Activated CD4-positive, alpha-beta T cell treated with anti-CD3 and anti-CD28 coated beads for 1 hour (primary cell): ENCODE results near the gene HIP1R.

Experiments used
- DNase-seq: peaks from one replicate; pipeline ENCODE4 v3.0.0-alpha.2; 2020

Gene HIP1R

DNA sequence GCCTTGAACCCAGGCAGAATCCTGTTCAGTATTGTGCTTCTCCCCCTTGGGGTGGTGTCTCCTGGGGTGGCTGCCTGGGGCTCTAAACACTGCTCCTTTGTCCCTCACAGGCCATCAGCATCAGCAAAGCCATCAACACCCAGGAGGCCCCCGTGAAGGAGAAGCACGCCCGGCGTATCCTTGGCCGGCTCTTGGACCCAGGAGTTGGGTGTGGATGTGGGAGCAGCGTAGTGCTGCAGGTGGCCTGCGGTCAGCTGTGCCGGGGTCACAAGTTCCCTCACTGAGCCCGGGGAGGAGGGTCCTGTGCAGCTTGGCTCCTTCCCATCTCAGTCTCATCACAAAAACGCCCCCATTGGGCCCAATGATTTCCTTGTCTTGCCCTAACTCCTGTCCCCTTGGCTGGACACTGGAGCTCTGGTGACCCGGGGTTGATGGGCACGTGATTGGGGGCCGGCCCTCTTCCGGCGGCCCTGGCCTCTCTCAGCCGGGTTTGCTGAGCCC lies 12.7 kb downstream of the HIP1R start:
- DNase-seq: no peak

DNA sequence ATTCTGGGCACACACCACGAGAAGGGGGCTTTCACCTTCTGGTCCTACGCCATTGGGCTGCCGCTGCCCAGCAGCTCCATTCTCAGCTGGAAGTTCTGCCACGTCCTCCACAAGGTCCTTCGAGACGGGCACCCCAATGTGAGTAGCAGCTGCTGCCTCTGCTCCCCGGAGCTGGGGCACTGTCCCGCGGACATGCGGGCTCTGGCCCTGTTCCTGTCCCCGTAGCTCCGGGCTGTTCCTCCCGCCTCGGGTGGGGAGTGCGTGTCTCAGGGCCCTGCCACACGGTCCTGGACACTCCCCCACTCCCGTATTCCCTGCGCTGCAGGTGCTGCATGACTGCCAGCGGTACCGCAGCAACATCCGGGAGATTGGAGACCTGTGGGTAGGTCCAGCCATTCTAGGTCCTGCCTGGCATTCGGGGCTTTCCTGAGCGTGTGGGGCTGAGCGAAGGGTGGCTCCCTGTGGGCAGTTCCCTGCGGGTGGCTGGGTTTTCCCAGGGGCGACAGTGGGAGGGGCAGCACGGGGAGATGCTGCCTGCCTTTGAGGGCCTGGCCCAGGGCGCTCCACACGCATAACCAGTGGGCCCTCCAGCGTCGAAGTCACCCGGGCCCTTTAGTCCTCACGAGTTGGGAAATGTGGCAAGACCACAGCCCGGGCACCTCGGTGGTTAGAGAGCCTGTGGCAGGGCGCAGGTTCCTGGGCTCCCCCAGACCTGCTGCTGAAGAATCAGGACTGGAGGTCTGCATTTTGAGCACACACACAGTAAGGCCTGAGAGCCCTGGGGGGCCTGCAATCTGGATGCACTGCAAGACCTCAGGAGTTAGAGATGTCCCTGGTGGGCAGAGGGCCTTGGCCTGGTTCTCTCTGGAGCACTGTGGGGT lies 13.5 kb downstream of the HIP1R start:
- DNase-seq: no peak

DNA sequence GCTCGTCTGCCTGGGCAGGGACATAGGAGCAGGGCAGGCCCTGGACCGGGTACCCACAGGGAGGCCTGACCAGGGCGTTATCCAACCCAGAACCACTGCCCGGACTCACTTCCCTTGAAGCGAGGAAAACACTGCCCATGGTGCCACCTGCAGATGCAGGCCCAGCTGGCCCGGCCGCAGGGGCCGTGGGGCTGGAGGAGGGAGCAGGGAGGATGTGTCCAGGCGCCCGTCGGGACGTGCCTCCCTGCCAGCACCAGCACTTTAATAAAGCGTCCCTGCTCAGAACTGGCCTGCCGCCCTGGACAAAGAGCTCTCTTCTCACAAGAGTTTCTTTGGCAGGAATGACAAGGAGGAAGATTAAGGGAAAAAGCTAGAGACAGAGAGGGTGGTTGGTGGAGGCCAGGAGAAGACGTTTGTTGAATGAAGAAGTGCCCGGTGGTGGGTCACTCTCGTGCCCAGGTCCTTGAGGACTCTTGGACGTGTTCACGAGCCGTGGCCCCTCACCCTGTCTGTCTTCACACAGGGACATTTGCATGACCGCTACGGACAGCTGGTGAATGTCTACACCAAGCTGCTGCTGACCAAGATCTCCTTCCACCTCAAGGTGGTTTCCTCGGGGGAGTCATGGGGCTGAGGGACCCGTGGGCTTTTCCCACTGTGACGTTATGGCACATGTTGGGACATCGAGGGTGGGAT lies 14.2 kb downstream of the HIP1R start:
- no peak for DNase-seq

DNA sequence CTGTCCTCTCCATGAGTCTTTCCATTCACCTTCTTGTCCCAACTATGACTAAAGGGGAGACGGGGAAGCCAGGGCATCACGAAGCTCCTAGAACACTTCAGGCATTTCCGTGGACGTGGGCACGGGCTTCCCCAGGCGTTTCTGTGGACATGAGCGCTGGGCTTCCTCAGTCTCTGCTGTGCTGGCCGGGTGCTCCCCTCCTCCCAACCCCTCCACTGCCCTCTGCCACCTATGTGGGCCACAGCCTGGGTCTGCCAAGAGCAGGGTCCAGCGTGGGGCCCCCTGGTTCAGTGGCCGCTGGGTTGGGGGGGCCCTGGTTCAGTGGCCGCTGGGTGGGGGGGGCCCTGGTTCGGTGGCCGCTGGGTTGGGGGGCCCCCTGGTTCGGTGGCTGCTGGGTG lies 14.8 kb downstream of the HIP1R start:
- no peak for DNase-seq

DNA sequence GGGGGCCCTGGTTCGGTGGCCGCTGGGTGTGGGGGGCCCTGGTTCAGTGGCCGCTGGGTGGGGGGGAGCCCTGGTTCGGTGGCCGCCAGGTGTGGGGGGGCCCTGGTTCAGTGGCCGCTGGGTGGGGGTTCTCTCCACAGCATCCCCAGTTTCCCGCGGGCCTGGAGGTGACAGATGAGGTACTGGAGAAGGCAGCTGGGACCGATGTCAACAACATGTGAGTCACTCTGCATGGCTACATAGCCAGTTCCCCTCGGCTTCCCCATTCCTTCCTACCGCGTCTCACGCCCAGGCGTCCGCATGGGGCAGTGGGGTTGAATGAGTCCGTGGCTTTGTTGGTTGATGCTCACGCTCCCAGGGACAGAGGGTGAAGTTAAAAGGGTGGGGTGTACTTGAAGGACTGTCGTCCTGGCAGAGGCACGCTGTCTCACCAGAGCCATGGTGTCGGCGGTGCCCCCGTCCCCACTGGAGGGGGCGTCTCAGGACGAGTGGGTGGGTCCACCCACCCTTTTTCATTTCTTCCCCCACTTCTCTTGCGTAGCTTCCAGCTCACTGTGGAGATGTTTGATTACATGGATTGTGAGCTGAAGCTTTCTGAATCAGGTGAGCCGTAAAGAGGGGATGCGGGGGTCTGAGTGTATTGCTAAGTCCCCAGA lies 15.6 kb downstream of the HIP1R start:
- DNase-seq: no peak

DNA sequence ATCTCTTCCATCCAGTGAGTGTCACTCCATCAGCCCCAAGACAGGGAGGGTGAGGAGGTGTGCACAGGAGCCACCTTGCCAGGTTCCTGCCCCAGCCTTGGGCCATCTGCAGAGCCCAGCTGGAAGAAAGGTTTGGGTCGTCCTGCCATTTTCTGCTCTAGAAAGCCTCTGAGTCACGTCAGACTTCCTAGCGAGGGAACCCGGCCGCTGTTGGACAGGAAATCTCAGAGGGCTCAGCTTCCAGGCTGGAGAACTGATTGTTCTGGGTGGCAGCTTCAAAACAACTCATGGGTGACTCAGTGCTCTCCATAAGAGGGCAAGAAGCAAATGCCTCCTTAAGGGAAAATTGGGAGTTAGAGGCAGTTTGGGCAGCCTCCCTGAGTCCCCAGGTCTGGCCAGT lies 16.6 kb downstream of the HIP1R start:
- DNase-seq: no peak

DNA sequence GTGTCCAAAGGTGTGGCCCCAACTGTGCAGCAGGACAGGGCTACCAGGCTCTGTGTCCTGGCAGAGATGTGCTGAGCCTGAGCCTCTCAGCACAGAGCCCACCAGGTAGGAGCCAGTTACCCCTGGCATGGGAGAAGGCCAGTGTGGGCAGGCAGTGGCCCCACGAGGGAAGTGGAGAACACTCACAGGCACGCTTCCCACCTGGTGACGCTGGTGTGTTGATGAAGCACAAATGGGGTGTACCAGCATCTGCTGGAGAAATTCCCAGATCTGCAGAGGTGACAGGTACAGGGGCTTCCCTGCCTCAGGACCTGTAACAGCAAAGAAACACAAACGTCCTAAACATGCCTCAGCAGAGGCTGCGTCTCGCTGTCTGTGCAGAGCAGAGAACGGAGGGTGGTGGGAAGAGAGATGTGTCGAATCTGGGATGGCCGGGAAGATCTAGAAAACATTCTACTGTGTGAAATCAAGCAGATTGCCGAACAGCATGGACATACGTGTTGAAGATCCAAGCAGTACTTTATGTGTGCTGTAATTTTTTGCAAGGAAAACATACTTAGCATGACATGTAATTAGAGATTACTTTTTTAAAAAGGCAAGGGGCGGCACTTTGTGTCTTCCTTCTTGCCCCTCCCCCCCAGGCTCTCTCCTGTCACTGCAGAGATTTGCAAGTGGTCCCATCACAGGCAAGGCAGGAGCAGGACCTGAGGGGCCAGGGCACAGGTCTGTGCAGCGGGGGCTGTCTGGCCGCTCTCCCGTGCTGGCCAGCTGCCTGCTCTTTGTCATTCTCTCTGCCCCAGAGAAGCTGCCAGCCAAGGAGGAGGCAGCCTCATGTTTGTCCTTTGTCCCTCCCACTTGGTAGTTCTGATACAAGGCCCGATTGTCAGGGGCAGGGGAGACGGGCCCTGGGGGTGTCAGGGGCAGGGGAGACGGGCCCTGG lies 17.3 kb downstream of the HIP1R start:
- no peak for DNase-seq

DNA sequence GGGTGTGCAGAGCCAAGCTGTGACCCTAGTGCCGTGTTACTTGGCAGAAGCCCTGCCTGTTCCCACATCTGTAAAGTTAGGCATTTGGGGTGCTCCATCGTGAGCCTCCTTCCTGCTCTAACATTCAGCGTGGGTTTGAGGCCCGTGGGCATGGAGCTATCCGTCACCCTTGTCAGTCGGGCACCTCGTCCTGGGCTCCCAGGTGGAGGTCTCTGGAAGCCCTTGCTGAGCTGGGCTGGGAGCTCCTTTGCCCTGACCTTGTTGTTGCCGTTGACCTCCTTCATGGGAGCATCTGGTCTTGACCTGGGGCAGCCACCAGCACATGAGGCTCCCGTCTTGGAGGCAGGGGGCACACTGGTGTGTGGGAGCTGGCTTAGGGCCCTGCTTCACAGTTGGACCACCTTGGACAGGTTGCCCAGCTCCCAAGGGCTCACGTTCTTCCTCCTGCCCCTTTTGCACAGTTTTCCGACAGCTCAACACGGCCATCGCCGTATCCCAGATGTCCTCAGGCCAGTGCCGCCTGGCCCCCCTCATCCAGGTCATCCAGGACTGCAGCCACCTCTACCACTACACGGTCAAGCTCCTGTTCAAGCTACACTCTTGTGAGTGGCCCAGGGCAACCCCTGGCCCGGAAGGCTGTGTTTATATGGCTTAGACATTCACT lies 18.5 kb downstream of the HIP1R start:
- no peak for DNase-seq

DNA sequence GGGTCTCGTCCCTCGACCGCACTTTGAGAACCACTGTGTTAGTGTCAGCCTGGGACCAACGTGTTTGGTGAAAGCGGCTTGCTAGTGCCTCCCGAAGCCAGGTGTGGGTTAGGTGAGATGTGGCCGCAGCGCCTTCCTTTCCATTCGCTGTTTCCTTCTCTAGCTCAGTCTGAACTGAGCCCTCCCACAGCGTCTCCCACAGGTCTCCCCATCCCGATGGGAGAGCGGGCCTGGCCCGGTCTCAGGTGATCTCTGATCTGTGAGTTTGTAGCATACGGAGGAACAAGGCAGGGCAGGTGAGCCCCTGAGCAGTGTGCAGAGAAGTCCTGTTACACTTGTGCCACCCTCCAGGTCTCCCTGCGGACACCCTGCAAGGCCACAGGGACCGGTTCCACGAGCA lies 19.3 kb downstream of the HIP1R start:
- DNase-seq: no peak

DNA sequence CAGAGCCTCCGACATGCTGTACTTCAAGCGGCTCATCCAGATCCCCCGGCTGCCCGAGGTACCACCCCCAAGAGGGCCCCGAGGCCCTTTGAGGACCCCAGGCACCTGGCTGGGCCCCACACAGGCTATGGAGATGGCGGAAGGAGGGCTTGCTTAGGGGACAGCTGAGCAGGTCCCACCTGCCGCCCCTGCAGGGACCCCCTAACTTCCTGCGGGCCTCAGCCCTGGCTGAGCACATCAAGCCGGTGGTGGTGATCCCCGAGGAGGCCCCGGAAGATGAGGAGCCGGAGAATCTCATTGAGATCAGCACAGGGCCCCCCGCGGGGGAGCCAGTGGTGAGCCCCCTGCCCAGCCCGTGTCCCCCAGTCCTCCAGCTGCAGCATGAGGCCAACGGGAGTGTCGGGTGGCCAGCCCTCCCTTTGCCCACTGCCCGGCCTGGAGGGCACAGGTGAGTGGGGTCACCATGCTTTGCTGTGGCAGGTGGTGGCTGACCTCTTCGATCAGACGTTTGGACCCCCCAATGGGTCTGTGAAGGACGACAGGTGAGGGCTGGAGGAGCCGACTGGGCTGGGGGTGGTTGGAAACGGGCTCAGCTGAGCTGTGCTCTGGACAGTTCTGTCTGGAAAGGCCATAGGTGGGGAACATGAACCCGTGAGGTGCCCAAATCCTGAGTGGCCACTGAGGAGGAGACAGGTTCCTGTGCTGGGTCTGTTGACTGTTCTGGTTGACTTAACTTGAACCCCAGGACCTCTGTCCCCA lies 20.0 kb downstream of the HIP1R start:
- DNase-seq: no peak

DNA sequence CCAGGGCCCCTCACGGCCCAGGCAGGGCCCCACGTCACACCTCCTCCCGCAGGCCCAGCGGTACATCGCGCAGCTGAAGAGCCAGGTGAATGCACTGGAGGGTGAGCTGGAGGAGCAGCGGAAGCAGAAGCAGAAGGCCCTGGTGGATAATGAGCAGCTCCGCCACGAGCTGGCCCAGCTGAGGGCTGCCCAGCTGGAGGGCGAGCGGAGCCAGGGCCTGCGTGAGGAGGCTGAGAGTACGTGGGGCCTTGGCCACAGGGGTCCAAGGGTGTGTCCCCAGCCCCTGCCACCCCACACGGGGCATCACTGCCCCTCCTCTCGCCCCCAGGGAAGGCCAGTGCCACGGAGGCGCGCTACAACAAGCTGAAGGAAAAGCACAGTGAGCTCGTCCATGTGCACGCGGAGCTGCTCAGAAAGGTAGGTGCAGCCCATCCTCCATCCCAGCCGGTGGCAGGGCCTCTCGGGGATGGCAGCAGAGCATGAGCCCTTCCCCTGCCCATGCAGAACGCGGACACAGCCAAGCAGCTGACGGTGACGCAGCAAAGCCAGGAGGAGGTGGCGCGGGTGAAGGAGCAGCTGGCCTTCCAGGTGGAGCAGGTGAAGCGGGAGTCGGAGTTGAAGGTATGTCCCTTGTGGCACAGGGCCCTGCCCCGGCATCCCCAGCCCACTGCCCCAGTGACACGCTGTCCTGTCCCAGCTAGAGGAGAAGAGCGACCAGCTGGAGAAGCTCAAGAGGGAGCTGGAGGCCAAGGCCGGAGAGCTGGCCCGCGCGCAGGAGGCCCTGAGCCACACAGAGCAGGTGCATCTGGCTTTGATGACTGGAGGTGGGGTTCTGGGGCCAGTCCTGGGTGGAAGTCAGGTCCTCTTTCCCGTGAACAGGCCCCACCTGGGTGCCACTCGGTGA lies 20.9 kb downstream of the HIP1R start:
- DNase-seq: no peak

DNA sequence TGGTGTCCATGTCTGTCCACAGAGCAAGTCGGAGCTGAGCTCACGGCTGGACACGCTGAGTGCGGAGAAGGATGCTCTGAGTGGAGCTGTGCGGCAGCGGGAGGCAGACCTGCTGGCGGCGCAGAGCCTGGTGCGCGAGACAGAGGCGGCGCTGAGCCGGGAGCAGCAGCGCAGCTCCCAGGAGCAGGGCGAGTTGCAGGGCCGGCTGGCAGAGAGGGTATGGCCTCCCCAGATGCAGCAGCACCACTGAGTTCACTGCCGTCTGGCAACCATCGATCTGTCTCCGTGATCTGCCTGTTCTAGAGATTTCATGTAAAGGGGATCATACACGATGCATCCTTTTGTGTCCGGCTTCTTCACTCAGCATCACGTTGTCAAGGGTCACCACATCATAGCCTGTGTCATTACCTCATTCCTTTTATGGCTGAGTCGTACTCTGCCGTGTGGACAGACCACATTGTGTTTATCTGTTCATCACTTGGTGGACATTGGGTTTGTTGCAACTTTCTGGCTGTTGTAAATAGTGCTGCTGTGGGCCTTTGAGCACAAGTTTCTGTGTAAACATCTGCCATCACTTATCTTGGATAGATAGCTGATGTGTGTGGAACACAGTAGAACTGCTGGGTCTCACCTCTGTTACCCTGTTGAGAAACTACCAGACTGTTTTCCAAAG lies 21.9 kb downstream of the HIP1R start:
- DNase-seq: no peak

DNA sequence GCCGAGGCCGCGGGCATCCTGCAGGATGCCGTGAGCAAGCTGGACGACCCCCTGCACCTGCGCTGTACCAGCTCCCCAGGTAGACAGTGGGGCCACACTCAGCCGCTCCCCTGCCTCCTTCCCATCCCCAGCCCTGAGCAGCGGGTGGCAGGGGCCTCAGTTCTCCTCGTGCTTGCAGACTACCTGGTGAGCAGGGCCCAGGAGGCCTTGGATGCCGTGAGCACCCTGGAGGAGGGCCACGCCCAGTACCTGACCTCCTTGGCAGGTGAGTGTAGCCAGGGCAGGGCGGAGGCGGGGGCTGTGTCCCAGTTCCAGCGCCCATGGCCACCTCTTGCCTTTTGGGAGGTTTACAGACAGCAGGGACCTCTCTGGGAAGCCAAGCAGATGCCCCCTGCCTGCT lies 22.9 kb downstream of the HIP1R start:
- DNase-seq: no peak

DNA sequence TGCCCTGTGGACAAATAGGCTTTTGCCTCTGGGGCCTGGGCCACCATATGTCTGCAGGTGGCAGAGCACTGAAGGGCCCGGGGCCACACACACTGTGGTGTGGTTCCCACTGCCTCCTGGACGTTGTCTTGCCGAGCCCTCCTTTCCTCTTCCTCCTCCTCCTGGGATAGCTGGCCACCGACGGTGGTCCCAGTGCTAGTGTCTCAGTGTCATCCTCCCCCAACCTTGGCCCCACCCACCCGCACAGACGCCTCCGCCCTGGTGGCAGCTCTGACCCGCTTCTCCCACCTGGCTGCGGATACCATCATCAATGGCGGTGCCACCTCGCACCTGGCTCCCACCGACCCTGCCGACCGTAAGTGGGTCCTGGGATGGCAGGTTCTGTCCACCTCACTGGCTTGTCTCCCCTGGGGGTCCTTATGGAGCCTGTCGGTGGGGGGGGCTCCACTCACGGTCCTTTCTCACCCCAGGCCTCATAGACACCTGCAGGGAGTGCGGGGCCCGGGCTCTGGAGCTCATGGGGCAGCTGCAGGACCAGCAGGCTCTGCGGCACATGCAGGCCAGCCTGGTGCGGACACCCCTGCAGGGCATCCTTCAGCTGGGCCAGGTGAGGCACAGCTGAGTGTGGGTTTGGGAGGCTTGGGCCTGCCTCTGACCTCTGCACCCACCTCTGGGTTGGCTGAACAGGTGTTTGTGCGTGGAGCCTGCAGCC lies 23.5 kb downstream of the HIP1R start:
- no peak for DNase-seq

DNA sequence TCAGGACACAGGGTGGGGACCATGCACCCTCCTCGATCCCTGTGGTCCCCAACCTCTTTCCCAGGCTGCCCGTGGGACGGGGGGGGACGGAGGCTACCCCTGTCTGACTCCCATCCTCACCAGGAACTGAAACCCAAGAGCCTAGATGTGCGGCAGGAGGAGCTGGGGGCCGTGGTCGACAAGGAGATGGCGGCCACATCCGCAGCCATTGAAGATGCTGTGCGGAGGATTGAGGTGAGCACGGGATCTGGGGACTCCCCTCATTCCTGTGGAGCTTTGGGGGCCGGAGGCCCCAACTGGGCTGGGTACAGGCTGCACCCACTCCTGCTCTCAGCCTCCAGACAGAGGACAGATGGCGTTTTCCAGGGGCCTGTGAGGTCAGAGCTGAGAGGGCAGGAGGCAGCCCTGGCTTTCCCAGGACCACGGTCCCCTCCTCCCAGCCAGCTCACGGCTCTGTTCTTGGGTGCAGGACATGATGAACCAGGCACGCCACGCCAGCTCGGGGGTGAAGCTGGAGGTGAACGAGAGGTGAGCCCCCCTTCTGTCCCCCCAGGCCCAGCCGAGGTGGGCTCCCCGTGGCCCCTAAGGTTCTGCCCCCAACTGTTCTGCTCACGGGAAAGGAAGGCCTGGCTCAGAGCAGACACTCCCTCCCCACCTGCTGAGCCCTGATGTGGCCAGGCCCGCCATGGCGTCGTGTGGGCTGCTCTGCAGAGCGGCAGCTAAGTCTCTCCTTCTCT lies 24.2 kb downstream of the HIP1R start:
- no peak for DNase-seq

DNA sequence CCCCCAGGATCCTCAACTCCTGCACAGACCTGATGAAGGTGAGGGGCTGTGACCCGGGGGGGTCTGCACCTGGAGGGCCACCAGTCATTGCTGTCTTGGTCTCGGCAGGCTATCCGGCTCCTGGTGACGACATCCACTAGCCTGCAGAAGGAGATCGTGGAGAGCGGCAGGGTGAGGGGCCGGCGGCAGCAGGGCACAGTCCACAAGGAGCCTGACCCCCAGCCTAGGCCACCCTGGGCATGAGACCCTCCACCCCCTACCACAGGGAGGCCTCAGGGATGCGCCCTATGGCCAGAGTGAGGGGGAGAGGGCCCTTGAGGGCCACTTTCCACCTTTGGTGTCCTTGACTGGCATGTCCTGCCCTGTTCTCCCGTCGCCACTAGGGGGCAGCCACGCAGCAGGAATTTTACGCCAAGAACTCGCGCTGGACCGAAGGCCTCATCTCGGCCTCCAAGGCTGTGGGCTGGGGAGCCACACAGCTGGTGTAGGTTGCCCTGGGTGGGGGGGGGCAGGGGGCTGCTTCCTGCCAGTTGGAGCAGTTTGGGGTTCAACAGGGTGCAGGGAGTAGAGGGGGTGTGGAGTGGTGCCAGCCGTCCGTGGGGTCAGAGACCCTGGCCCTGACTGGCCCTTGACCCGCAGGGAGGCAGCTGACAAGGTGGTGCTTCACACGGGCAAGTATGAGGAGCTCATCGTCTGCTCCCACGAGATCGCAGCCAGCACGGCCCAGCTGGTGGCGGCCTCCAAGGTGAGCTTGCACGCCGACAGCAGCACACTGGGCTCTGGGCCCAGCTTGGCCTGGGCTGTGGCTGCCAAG lies 25.0 kb downstream of the HIP1R start:
- peak; percentile 73 for DNase-seq
